Psoas muscle (tissue), 8 donors: Measurements from ENCODE around the gene SPATA18. TPM values are rescaled to one million over a fixed set of nuclear protein-coding genes. Genes with fewer than 3 reads are reported as not detected.

Experiments
- ATAC-seq, 4 donors: fragments of 200-7000 bp; cut with Tn5 transposase; one replicate each; pipeline ENCODE4 v1.9.1; 2020; ENCODE audit warnings: moderate library complexity in 3 of 4, mild to moderate bottlenecking in 2 of 4
- DNase-seq, 2 donors: peaks; one replicate each; pipeline ENCODE4 v3.0.0-alpha.2; 2020
- H3K27ac ChIP-seq: fragments of 200-600 bp; one replicate; pipeline ENCODE4 v1.8.0; 2022
- H3K27me3 ChIP-seq, 3 donors: fragments of 200-600 bp in 1 of 3; one replicate each; pipeline versions ENCODE4 v1.6.1 to v1.8.0; 2013 to 2022; ENCODE audit warnings: low read length in 2 of 3, mild to moderate bottlenecking in 2 of 3, moderate library complexity in 1 of 3; ENCODE audit not compliant: insufficient read depth in 3 of 3
- H3K36me3 ChIP-seq, 2 donors: fragments of 200-600 bp in 1 of 2; one replicate each; pipeline versions ENCODE4 v1.6.1 to v1.8.0; 2013 to 2022; ENCODE audit warnings: low read depth in 1 of 2, mild to moderate bottlenecking in 1 of 2, moderate library complexity in 1 of 2; ENCODE audit not compliant: insufficient read depth in 1 of 2
- H3K4me1 ChIP-seq: fragments of 200-600 bp; one replicate; pipeline ENCODE4 v1.8.0; 2022
- H3K4me3 ChIP-seq: fragments of 200-600 bp; one replicate; pipeline ENCODE4 v1.8.0; 2022; ENCODE audit warnings: mild to moderate bottlenecking
- H3K9me3 ChIP-seq: fragments of 200-600 bp; one replicate; pipeline ENCODE4 v1.8.0; 2022
- WGBS, 3 donors: extraction: QIAGEN DNeasy Blood & Tissue Kit; methylation state at CpG; one replicate each; pipeline versions ENCODE4 v1.1.6 to v1.1.7; 2013; 5-methylcytosine and 5-hydroxymethylcytosine counted together
- intact Hi-C, 2 donors: fragments of 100-400 bp; cut with DNase I; formaldehyde crosslinking; loops; one replicate each; pipeline versions ENCODE4 v1.11.0 to v1.14.2; 2022
- polyA plus RNA-seq, 3 donors: library from polyadenylated mRNA; stranded (reverse); fragments of 200-250 nt; gene quantifications; one replicate each; pipeline ENCODE4 v1.2.3, GENCODE V29; 2013
- total RNA-seq, 4 donors: library from RNA; stranded (reverse); fragmentation: NEBNext Ultra II Directional in 2 of 4; extraction: Animal tissue kit (Norgen Biotek cat#: 25700) in 2 of 4; gene quantifications; one replicate each; pipeline versions ENCODE4 v1.2.1 to v1.2.4, GENCODE V29; 2021 to 2023
- TF ChIP-seq, protein P1 (sequence below): fragments of 200-600 bp; IDR thresholded peaks from one replicate; pipeline ENCODE4 v1.8.0; 2022; ENCODE audit warnings: antibody characterized with exemption
- donor health status: healthy with polysubstance abuse.
- donor health status: DM: no; HTN: no; CAD: no; lungs with moderate emphysema.
- donor health status: Bipolar disorder and iron deficiency.
- donor health status: healthy.
- donor health status: DM: yes; HTN: yes; CAD: no.
- donor health status: DM: no; HTN: no; CAD: no.
- donor health status: DM: no; HTN: no; CAD: no.
- donor health status: DM: yes; HTN: yes; CAD: no.

Gene SPATA18
- total and polyA plus RNA-seq, 7 donors = 0.14 to 2.5 (median 0.88) TPM

GRCh38 chr4:52106191-52106590 is 55.1 kb downstream of the SPATA18 start:
- H3K27ac ChIP-seq = no peak overlapping the region
- intact Hi-C loops = no loop called here

DNA sequence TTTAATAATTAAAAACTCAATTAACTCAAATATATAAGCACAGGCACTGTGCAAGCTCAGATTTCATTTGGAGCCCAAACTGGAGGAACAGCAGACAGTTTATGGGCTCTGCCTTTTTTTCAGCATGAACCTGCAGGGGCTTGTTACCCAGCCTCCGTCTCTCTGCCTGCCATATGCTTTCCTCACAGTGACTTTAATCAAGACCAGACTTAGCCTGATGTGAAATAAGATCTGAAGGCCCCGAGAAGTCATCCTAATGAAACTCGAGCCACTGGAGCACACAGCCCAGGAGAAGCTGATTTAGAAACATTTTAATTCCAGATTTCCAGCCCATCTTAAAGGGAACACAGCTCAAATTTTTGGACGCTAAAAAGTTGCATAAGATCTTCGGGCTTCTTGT is 55.6 kb downstream of the SPATA18 start:
- Histone ChIP-seq H3K36me3 (no peaks in the 10 kb centered on the region), H3K9me3 (no peaks in the 10 kb centered on the region), H3K4me3 (no peak overlapping the region), H3K27ac (no peak overlapping the region), H3K27me3 (no peaks in the 10 kb centered on the region), H3K4me1 (peaks cover 12% of the 10 kb centered on the region)
- DNase-seq (no peak), ATAC-seq (peak; percentile 32 to 65 (median 59))
- intact Hi-C loops = no loop called here
- WGBS, 3 donors = 18 to 25% (median 20%) methylated on average over 5 of the region's 5 CpGs
- TF ChIP-seq, protein P1, sequence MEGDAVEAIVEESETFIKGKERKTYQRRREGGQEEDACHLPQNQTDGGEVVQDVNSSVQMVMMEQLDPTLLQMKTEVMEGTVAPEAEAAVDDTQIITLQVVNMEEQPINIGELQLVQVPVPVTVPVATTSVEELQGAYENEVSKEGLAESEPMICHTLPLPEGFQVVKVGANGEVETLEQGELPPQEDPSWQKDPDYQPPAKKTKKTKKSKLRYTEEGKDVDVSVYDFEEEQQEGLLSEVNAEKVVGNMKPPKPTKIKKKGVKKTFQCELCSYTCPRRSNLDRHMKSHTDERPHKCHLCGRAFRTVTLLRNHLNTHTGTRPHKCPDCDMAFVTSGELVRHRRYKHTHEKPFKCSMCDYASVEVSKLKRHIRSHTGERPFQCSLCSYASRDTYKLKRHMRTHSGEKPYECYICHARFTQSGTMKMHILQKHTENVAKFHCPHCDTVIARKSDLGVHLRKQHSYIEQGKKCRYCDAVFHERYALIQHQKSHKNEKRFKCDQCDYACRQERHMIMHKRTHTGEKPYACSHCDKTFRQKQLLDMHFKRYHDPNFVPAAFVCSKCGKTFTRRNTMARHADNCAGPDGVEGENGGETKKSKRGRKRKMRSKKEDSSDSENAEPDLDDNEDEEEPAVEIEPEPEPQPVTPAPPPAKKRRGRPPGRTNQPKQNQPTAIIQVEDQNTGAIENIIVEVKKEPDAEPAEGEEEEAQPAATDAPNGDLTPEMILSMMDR = no peak

More at GRCh38 chr4:52106191-52106590, 55.1 kb downstream of the SPATA18 start:
- Histone ChIP-seq H3K36me3 (no peaks in the 10 kb centered on the region), H3K4me3 (no peak overlapping the region), H3K9me3 (no peaks in the 10 kb centered on the region), H3K4me1 (peaks cover 12% of the 10 kb centered on the region), H3K27me3 (no peaks in the 10 kb centered on the region)
- DNase-seq (no peak), ATAC-seq (no peak)
- TF ChIP-seq, protein P1 = no peak
- 38 to 46% (median 38%) methylated on average over 1 of the region's 1 CpG for WGBS, 3 donors

- Histone ChIP-seq H3K4me3 (no peak overlapping the region), H3K4me1 (peaks cover 12% of the 10 kb centered on the region), H3K27ac (no peak overlapping the region), H3K27me3 (no peaks in the 10 kb centered on the region), H3K9me3 (no peaks in the 10 kb centered on the region), H3K36me3 (no peaks in the 10 kb centered on the region)
- DNase-seq = no peak
- intact Hi-C loops = no loop called here
- ATAC-seq = no peak
- TF ChIP-seq, protein P1 = no peak
- WGBS, 3 donors = 87 to 89% (median 89%) methylated on average over 3 of the region's 3 CpGs
Observed at GRCh38 chr4:52107336-52107735, 56.2 kb downstream of the SPATA18 start.

DNA sequence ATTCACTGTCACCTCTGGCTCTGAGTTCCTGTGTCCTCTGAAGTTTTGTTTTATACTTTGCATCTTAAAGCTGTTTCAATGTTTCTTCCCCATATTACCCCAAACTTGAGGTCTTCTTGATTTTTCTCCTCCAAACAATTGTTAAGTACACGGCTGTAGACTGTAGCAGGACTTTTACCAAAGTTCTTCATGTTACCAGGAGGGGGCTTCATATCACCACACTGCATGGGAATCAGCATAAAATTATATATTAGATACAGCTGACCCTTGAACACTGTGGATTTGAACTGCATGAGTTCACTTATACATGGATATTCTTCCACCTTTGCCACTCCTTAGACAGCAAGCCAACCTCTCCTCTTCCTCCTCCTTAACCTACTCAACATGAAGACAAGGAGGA is 56.6 kb downstream of the SPATA18 start:
- ATAC-seq (no peak), DNase-seq (no peak)
- H3K36me3 ChIP-seq = no peaks in the 10 kb centered on the region
- no peaks in the 10 kb centered on the region for H3K27me3 ChIP-seq
- no peak overlapping the region for H3K4me3 ChIP-seq
- no peaks in the 10 kb centered on the region for H3K9me3 ChIP-seq
- peaks cover 12% of the 10 kb centered on the region for H3K4me1 ChIP-seq
- no peak overlapping the region for H3K27ac ChIP-seq
- TF ChIP-seq, protein P1 = no peak
- 59 to 67% (median 63%) methylated on average over 1 of the region's 1 CpG for WGBS, 3 donors
- intact Hi-C loops = no loop called here

DNA sequence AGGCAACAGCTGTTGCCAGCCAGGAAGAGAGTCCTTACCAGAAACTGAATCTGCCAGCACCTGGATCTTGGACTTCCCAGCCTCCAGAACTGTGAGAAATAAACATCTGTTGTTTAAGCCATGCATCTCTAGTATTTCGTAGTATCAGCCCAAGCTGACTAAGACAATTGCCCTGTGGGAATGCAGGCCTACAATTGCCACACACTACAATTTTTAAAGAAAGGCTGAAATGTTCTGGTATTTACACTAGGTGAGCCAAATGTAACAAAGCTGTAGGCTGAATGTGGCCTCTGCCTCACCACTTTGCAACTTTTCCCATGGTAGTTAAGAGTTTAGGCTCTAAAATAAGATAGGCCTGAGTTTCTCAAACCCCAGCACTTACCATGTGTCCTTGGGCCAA is 59.1 kb downstream of the SPATA18 start:
- DNase-seq (no peak), ATAC-seq (no peak)
- Histone ChIP-seq H3K27me3 (no peaks in the 10 kb centered on the region), H3K4me1 (peaks cover 12% of the 10 kb centered on the region), H3K9me3 (no peaks in the 10 kb centered on the region), H3K27ac (no peak overlapping the region), H3K36me3 (no peaks in the 10 kb centered on the region), H3K4me3 (no peak overlapping the region)
- TF ChIP-seq, protein P1 = no peak
- 78 to 100% (median 81%) methylated on average over 1 of the region's 1 CpG for WGBS, 3 donors
- intact Hi-C loops = no loop called here
